Lung (tissue), 12 donors: ENCODE data around the gene TSKU. TPM values are rescaled to one million over a fixed set of nuclear protein-coding genes. Genes with fewer than 3 reads are reported as not detected.

Experiments used
- ATAC-seq: fragments of 200-7000 bp; cut with Tn5 transposase; one replicate; pipeline ENCODE4 v1.9.1; 2020; ENCODE audit warnings: moderate number of reproducible peaks; ENCODE audit not compliant: insufficient read depth, low FRiP score
- DNase-seq, 3 donors: peaks; one replicate each; pipeline ENCODE4 v3.0.0-alpha.2; 2013 to 2017
- H3K27ac ChIP-seq, 2 donors: one replicate each; pipeline ENCODE4 v1.5.1; 2013; ENCODE audit warnings: mild to moderate bottlenecking in 2 of 2, moderate library complexity in 2 of 2, control low read depth in 1 of 2, inconsistent platforms in 1 of 2, low read depth in 1 of 2, low read length in 1 of 2
- H3K27me3 ChIP-seq, 3 donors: one replicate each; pipeline ENCODE4 v1.5.1; 2013; ENCODE audit warnings: low read length in 2 of 3; ENCODE audit not compliant: control insufficient read depth in 3 of 3, insufficient read depth in 3 of 3
- H3K36me3 ChIP-seq, 4 donors: one replicate each; pipeline ENCODE4 v1.5.1; 2013; ENCODE audit warnings: low read length in 4 of 4, mild to moderate bottlenecking in 1 of 4, moderate library complexity in 1 of 4; ENCODE audit not compliant: control insufficient read depth in 4 of 4, insufficient read depth in 4 of 4
- H3K4me1 ChIP-seq, 5 donors: one replicate each; pipeline ENCODE4 v1.5.1; 2013; ENCODE audit warnings: low read length in 5 of 5, mild to moderate bottlenecking in 2 of 5, moderate library complexity in 1 of 5; ENCODE audit not compliant: control insufficient read depth in 5 of 5, insufficient read depth in 5 of 5
- H3K4me3 ChIP-seq: one replicate; pipeline ENCODE4 v1.5.1; 2013; ENCODE audit warnings: mild to moderate bottlenecking, control low read depth, moderate library complexity
- H3K9ac ChIP-seq, 2 donors: one replicate each; pipeline ENCODE4 v1.5.1; 2013; ENCODE audit warnings: low read length in 2 of 2, control low read depth in 1 of 2; ENCODE audit not compliant: insufficient read depth in 1 of 2
- H3K9me3 ChIP-seq, 4 donors: one replicate each; pipeline ENCODE4 v1.5.1; 2013; ENCODE audit warnings: low read length in 3 of 4, mild to moderate bottlenecking in 1 of 4, moderate library complexity in 1 of 4; ENCODE audit not compliant: control insufficient read depth in 4 of 4, insufficient read depth in 3 of 4
- CTCF ChIP-seq: IDR thresholded peaks from 2 replicates; pipeline ENCODE4 v1.5.1; 2012; ENCODE audit warnings: mild to moderate bottlenecking; ENCODE audit errors: control extremely low read depth, extremely low read depth
- WGBS, 2 donors: extraction: QIAGEN DNeasy Blood & Tissue Kit; methylation state at CpG; one replicate each; pipeline ENCODE4 v1.1.7; 2013; 5-methylcytosine and 5-hydroxymethylcytosine counted together
- polyA plus RNA-seq, 2 donors: library from polyadenylated mRNA; stranded (reverse); fragments of 200-250 nt; gene quantifications; one replicate each; pipeline ENCODE4 v1.2.1, GENCODE V29; 2013
- total RNA-seq, 2 donors: library from RNA; depleted of rRNA in 1 of 2; stranded (reverse); fragments of >200 nt in 1 of 2; gene quantifications; one replicate each; pipeline ENCODE4 v1.2.1, GENCODE V29; 2014 to 2021
- donor health status: control.
- donor health status: control.
- donor health status: Bipolar disorder and iron deficiency.
- donor health status: healthy.
- donor health status: DM: yes; HTN: yes; CAD: no.

The TSKU gene
- total and polyA plus RNA-seq, 4 donors: 3.7 to 18.6 (median 11.6) TPM

GRCh38 chr11:76793391-76794291 is 10.5 kb downstream of the TSKU start:
- Histone ChIP-seq H3K27me3 (no peaks in the 10 kb centered on the region), H3K27ac (no peak overlapping the region), H3K4me1 (peaks cover 0 to 21% (median 10%) of the 10 kb centered on the region in 5 donors), H3K4me3 (no peak overlapping the region), H3K9ac (no peak overlapping the region), H3K9me3 (no peaks in the 10 kb centered on the region), H3K36me3 (peaks cover 0 to 9% (median 2%) of the 10 kb centered on the region in 4 donors)
- TF ChIP-seq CTCF: no peak
- 74 to 83% methylated on average over 9 of the region's 9 CpGs for WGBS, 2 donors
- no peak for ATAC-seq
- DNase-seq: no peak

- no peaks in the 10 kb centered on the region for H3K27me3 ChIP-seq
- peaks cover 0 to 9% (median 2%) of the 10 kb centered on the region in 4 donors for H3K36me3 ChIP-seq
- H3K27ac ChIP-seq: no peak overlapping the region
- WGBS, 2 donors: 87 to 90% methylated on average over 12 of the region's 12 CpGs
- no peaks in the 10 kb centered on the region for H3K9me3 ChIP-seq
- TF ChIP-seq CTCF: no peak
- H3K4me3 ChIP-seq: no peak overlapping the region
- peaks cover 0 to 27% (median 0%) of the 10 kb centered on the region in 5 donors for H3K4me1 ChIP-seq
- H3K9ac ChIP-seq: peak overlapping the region in 1 of 2 donors; percentile 39
- DNase-seq (no peak), ATAC-seq (no peak)
These were observed 11.5 kb downstream of the TSKU start for GRCh38 chr11:76794371-76795289.

- ATAC-seq: no peak
- 89 to 90% methylated on average over 21 of the region's 21 CpGs for WGBS, 2 donors
- H3K27ac ChIP-seq: no peak overlapping the region
- no peak for DNase-seq
- peaks cover 0 to 27% (median 0%) of the 10 kb centered on the region in 5 donors for H3K4me1 ChIP-seq
- no peak overlapping the region for H3K9ac ChIP-seq
- H3K36me3 ChIP-seq: peaks cover 0 to 9% (median 2%) of the 10 kb centered on the region in 4 donors
- H3K9me3 ChIP-seq: no peaks in the 10 kb centered on the region
- H3K4me3 ChIP-seq: no peak overlapping the region
- no peak for TF ChIP-seq CTCF
- H3K27me3 ChIP-seq: no peaks in the 10 kb centered on the region
These were observed 12.3 kb downstream of the TSKU start for GRCh38 chr11:76795290-76795935.
